GM18505 (cell line): ENCODE results near the gene ACMSD.
"Not testable (repeated sequence)": the region's sequence is repeated elsewhere in the genome, so short reads cannot be mapped to it uniquely, and the experiment has no call there.

Experiments used
- ATAC-seq: cut with Tn5 transposase; IDR thresholded peaks from one replicate; pipeline ENCODE4 v1.9.1; 2021; ENCODE audit not compliant: unreplicated experiment
- POLR2A ChIP-seq: IDR thresholded peaks from 4 replicates; pipeline ENCODE4 v1.6.1; 2011; ENCODE audit warnings: borderline replicate concordance; ENCODE audit not compliant: insufficient read depth, insufficient read length; ENCODE audit errors: extremely low read depth

ACMSD gene

GRCh38 chr2:134865067-134865787 lies 26.8 kb downstream of the ACMSD start:
- ATAC-seq, result no peak

DNA sequence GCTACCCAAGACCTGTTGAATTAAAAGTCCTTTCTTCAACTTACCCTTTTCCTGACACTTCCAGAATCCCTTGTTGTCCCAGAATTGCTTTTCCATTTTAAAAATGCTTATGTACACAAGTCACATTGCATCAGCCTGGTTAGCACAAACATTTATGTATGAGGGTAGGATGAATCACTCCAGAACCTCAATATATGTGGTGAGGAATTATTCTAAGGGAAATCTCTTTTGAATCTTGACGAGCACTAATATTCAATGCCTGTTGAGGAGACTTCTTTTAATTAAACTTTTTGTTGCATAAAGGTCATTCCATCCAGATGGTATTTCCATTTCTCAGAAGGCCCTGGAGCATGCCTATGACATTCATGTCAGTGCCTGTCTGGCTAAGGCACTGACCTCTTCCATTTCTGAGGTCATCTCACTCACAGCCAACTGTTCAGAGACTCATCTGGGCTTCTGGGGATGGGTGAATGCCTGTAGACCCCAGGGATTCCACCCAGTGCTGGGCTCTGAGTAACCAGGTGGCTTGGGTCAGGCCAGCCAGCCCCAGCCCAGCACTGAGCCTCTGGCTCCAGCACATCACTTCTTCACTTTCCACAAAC lies 28.2 kb downstream of the ACMSD start:
- no peak for TF ChIP-seq POLR2A
- no peak for ATAC-seq

More at GRCh38 chr2:134865067-134865787, 26.8 kb downstream of the ACMSD start:
- TF ChIP-seq POLR2A, result no peak

- no peak for ATAC-seq
- no peak for TF ChIP-seq POLR2A
These were observed 31.7 kb downstream of the ACMSD start for GRCh38 chr2:134869946-134870736.

GRCh38 chr2:134873152-134873551 lies 34.7 kb downstream of the ACMSD start:
- no peak for ATAC-seq
- TF ChIP-seq POLR2A, result no peak

- TF ChIP-seq POLR2A, result no peak
- no peak for ATAC-seq
These were observed 36.9 kb downstream of the ACMSD start for GRCh38 chr2:134875309-134875708.

GRCh38 chr2:134882773-134883172 lies 44.4 kb downstream of the ACMSD start:
- no peak for ATAC-seq
- TF ChIP-seq POLR2A, result no peak

GRCh38 chr2:134883552-134884293 lies 45.3 kb downstream of the ACMSD start:
- no peak for ATAC-seq
- no peak for TF ChIP-seq POLR2A

GRCh38 chr2:134884435-134884834 lies 46.0 kb downstream of the ACMSD start:
- ATAC-seq, result no peak
- no peak for TF ChIP-seq POLR2A

GRCh38 chr2:134892282-134893035 lies 54.0 kb downstream of the ACMSD start:
- ATAC-seq, result no peak
- no peak for TF ChIP-seq POLR2A

DNA sequence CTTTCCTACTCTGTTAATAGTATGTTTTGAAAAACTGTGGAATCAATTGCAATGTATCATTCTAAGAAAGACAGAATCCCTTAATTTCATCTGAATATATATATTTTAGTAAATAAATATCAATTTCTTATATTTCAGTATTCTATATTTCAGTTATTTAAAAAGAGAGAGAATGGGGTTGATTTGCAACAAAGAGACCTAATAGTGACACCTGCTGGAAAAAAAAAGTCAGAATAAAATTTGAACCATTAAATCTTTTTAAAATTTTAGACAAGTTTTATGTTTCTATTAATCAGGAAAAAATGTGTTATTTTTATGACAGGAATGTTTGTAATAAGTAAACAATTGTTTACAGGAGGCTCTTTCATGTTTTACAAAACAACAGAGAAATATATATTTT lies 59.5 kb downstream of the ACMSD start:
- no peak for ATAC-seq
- no peak for TF ChIP-seq POLR2A

DNA sequence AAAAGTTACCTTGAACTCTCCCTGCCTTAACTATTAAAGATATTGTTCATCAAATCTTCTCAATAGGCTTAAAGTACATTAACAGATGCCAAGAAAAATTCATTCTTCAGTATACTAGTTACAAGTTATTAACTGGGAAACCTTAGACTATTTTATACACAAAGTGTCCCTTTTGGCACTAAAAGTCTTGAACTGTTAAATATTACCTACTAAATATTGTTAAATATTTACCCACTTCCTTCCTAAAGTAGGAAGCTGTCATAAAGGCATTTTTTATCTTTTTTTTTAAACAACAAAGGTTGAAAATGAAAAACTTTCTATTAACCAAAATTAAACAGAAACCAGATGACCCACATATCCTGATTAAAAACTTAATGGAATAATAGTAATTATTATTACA lies 60.8 kb downstream of the ACMSD start:
- ATAC-seq, result no peak
- TF ChIP-seq POLR2A, result no peak

GRCh38 chr2:134900151-134900550 lies 61.7 kb downstream of the ACMSD start:
- ATAC-seq, result no peak
- no peak for TF ChIP-seq POLR2A

DNA sequence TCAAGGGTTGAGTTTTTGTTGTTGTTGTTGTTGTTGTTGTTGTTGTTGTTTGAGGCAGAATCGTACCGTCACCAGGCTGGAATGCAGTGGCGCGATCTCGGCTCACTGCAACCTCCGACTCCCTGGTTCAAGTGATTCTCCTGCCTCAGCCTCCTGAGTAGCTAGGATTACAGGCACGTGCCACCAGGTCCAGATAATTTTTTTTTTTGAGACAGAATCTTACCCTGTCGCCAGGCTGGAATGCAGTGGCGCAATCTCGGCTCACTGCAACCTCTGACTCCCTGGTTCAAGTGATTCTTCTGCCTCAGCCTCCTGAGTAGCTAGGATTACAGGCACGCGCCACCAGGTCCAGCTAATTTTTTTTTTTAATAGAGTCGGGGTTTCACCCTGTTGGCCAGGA lies 65.3 kb downstream of the ACMSD start:
- not testable (repeated sequence) for ATAC-seq

- ATAC-seq, result no peak
- no peak for TF ChIP-seq POLR2A
These were observed 66.8 kb downstream of the ACMSD start for GRCh38 chr2:134905168-134905567.
